Mammary epithelial cell (primary cell): ENCODE data around the gene CISH.

Source experiments
- CTCF ChIP-seq, 2 donors: IDR thresholded peaks in 1 of 2; conservative IDR thresholded peaks in 1 of 2; 2 replicates each; pipeline ENCODE4 v1.5.1; 2011 to 2012; ENCODE audit warnings: inconsistent platforms in 2 of 2, low read length in 2 of 2, mild to moderate bottlenecking in 2 of 2, control low read depth in 1 of 2, low read depth in 1 of 2; ENCODE audit not compliant: insufficient read depth in 1 of 2; ENCODE audit errors: extremely low read depth in 1 of 2
- EZH2 ChIP-seq: IDR thresholded peaks from 2 replicates; pipeline ENCODE4 v1.6.1; 2012; ENCODE audit warnings: low read length, inconsistent platforms, borderline replicate concordance

- TF ChIP-seq CTCF (conservative IDR thresholded peaks at IDR 0.05 in 1 of 2, IDR thresholded peaks at IDR 0.05 in 1 of 2; ENCODE audit: extremely low read depth in 1 of 2, insufficient read depth in 1 of 2, low read depth in 1 of 2, low read length in 2 of 2), result no peak
- no peak for TF ChIP-seq EZH2
Measured at GRCh38 chr3:50572801-50573371, 38.7 kb downstream of the CISH start.
